ENCODE results near the gene BMP5.

DNA sequence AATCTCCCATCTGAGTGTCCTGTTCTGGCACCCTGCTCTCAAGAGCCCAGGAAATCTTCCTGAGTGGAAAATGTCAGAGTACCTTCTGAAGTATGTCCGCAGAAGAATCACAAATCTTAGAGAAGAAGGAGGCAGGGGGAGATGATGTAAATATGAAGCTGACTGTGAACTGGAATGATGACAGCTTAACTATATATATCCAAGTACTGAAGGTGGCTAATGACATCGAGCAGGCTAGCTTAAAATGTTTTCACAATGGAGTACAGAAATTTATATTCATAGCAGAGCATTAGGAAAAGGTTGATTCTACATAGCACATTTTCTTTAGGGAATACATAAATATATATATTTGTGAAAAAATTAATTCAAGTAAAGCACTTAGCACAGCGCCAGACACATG lies 64.3 kb downstream of the BMP5 start:
- TF ChIP-seq SUZ12 (IDR thresholded peaks at IDR 0.05; ENCODE audit: extremely low read depth, insufficient read depth, insufficient read length) (no peak), ZNF274 (IDR thresholded peaks at IDR 0.05; ENCODE audit: low read depth, low read length) (no peak), YY1 (IDR thresholded peaks at IDR 0.05; ENCODE audit: insufficient read depth, insufficient read length) (no peak)

Data from NT2/D1 (cell line).